Hepatocyte (in vitro differentiated cells): Measurements from ENCODE around the gene PGPEP1. TPM values are rescaled to one million over a fixed set of nuclear protein-coding genes. Genes with fewer than 3 reads are reported as not detected.

ENCODE experiments used
- DNase-seq: peaks from one replicate; pipeline ENCODE4 v3.0.0-alpha.2; 2016; ENCODE audit warnings: low spot score
- H2AFZ ChIP-seq: fragments of 200-600 bp; sonication (generic); 2 replicates; pipeline ENCODE4 v1.6.0; 2016; ENCODE audit warnings: antibody characterized with exemption, mild to moderate bottlenecking
- H3K27ac ChIP-seq: fragments of 200-600 bp; sonication (generic); 2 replicates; pipeline ENCODE4 v1.5.1; 2016; ENCODE audit warnings: mild to moderate bottlenecking
- H3K27me3 ChIP-seq: fragments of 200-600 bp; sonication (generic); 2 replicates; pipeline ENCODE4 v1.6.1; 2016
- H3K36me3 ChIP-seq: fragments of 200-600 bp; sonication (generic); replicated peaks from 2 replicates; pipeline ENCODE4 v1.5.1; 2016; ENCODE audit warnings: low read depth; ENCODE audit not compliant: insufficient read depth
- H3K4me1 ChIP-seq: fragments of 200-600 bp; sonication (generic); 2 replicates; pipeline ENCODE4 v1.5.1; 2016; ENCODE audit warnings: mild to moderate bottlenecking, moderate library complexity; ENCODE audit not compliant: insufficient read depth
- H3K4me2 ChIP-seq: fragments of 200-600 bp; sonication (generic); 2 replicates; pipeline ENCODE4 v1.6.0; 2016
- H3K4me3 ChIP-seq: fragments of 200-600 bp; sonication (generic); 2 replicates; pipeline ENCODE4 v1.5.1; 2016; ENCODE audit warnings: mild to moderate bottlenecking
- H3K79me2 ChIP-seq: fragments of 200-600 bp; sonication (generic); 2 replicates; pipeline ENCODE4 v1.6.0; 2017; ENCODE audit warnings: mild to moderate bottlenecking
- H3K9me2 ChIP-seq: fragments of 200-600 bp; sonication (generic); replicated peaks from 2 replicates; pipeline ENCODE4 v1.6.0; 2017; ENCODE audit warnings: mild to moderate bottlenecking; ENCODE audit not compliant: insufficient read depth
- H3K9me3 ChIP-seq: fragments of 200-600 bp; sonication (generic); 2 replicates; pipeline ENCODE4 v1.5.1; 2016; ENCODE audit warnings: low read depth, mild to moderate bottlenecking
- H4K20me1 ChIP-seq: fragments of 200-600 bp; sonication (generic); 2 replicates; pipeline ENCODE4 v1.6.0; 2016; ENCODE audit warnings: mild to moderate bottlenecking; ENCODE audit not compliant: insufficient read depth, poor library complexity, severe bottlenecking
- EZH2 ChIP-seq: fragments of 200-600 bp; sonication (generic); IDR thresholded peaks from 2 replicates; pipeline ENCODE4 v1.6.1; 2016; ENCODE audit warnings: antibody characterized with exemption, mild to moderate bottlenecking, borderline replicate concordance
- EZH2phosphoT487 ChIP-seq: fragments of 200-600 bp; sonication (generic); IDR thresholded peaks from one replicate; pipeline ENCODE4 v1.6.1; 2018; ENCODE audit warnings: antibody characterized with exemption, mild to moderate bottlenecking, low read depth, moderate library complexity; ENCODE audit not compliant: unreplicated experiment, severe bottlenecking
- WGBS: methylation state at CpG from one replicate; pipeline ENCODE4 v1.1.6; 2016; ENCODE audit warnings: low lambda C conversion rate; ENCODE audit errors: missing lambda C conversion rate; 5-methylcytosine and 5-hydroxymethylcytosine counted together
- polyA plus RNA-seq: library from polyadenylated mRNA; unstranded; fragments of >200 nt; fragmentation: Nextera tagmentation; extraction: Ambion mirVana; gene quantifications from 2 replicates; pipeline ENCODE4 v1.2.1, GENCODE V29; 2016
- total RNA-seq: library from RNA; depleted of rRNA; stranded (reverse); fragments of >200 nt; gene quantifications from 2 replicates; pipeline ENCODE4 v1.2.3, GENCODE V29; 2014
- TF ChIP-seq, protein P1 (sequence below): fragments of 200-600 bp; sonication (generic); IDR thresholded peaks from 2 replicates; pipeline ENCODE4 v1.5.1; 2016; ENCODE audit warnings: antibody characterized with exemption, mild to moderate bottlenecking; ENCODE audit not compliant: poor library complexity

The PGPEP1 gene
- total and polyA plus RNA-seq, 2 experiments from 2014 or later: 26.8 to 36.1 TPM

DNA sequence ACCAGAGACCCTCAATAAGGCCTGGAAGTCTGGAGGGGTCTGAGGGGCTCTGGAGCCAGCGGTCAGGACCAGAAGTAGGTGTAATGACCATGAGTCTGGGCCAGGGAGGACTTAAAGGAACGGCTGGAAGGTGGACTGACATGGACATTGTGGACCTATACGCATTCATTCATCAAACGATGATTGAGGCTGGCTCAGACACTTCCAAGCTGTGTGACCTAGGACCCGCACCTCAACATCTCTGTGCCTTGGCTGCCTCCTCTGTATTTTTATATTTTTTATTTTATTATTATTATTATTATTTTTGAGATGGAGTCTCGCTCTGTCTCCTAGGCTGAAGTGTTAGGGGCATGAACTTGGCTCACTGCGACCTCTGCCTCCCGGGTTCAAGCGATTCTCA is 66.4 kb downstream of the PGPEP1 start:
- no peaks in the 10 kb centered on the region for H3K36me3 ChIP-seq
- no peak overlapping the region for H3K4me3 ChIP-seq
- TF ChIP-seq EZH2 (no peak), EZH2phosphoT487 (no peak)
- TF ChIP-seq, protein P1, sequence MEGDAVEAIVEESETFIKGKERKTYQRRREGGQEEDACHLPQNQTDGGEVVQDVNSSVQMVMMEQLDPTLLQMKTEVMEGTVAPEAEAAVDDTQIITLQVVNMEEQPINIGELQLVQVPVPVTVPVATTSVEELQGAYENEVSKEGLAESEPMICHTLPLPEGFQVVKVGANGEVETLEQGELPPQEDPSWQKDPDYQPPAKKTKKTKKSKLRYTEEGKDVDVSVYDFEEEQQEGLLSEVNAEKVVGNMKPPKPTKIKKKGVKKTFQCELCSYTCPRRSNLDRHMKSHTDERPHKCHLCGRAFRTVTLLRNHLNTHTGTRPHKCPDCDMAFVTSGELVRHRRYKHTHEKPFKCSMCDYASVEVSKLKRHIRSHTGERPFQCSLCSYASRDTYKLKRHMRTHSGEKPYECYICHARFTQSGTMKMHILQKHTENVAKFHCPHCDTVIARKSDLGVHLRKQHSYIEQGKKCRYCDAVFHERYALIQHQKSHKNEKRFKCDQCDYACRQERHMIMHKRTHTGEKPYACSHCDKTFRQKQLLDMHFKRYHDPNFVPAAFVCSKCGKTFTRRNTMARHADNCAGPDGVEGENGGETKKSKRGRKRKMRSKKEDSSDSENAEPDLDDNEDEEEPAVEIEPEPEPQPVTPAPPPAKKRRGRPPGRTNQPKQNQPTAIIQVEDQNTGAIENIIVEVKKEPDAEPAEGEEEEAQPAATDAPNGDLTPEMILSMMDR: no peak
- H3K4me2 ChIP-seq: no peak overlapping the region
- H3K27ac ChIP-seq: no peak overlapping the region
- no peaks in the 10 kb centered on the region for H4K20me1 ChIP-seq
- H3K79me2 ChIP-seq: peaks cover 3% of the 10 kb centered on the region
- peaks cover 17% of the 10 kb centered on the region for H3K4me1 ChIP-seq
- H2AFZ ChIP-seq: no peak overlapping the region
- 96% methylated on average over 9 of the region's 9 CpGs for WGBS
- H3K9me3 ChIP-seq: no peaks in the 10 kb centered on the region
- no peaks in the 10 kb centered on the region for H3K27me3 ChIP-seq
- no peak for DNase-seq
- H3K9me2 ChIP-seq: no peaks in the 10 kb centered on the region

DNA sequence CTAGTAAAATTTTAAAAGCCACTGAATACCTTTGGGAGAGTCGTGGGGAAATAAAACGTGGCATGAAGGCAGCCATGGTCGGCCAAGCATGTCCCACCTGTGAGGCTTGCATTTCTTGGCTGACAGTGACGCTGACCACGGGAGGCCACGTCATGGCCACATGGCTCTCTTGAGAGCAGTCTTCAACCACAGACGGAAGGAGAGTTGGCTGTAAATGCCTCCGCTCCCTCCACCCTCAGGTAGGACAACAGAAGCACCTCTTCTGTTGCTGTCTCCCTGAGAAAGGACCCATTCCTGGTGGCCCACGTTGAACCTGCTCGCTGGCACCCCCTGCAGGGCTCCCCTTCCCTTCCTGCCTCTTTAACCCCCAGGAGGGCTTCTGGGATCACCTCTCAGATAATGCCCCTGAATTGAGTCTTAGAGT is 67.7 kb downstream of the PGPEP1 start:
- Histone ChIP-seq H3K4me2 (no peak overlapping the region), H3K36me3 (no peaks in the 10 kb centered on the region), H3K4me3 (no peak overlapping the region), H3K27me3 (no peaks in the 10 kb centered on the region), H3K4me1 (peaks cover 6% of the 10 kb centered on the region), H3K79me2 (peaks cover 3% of the 10 kb centered on the region), H3K9me2 (no peaks in the 10 kb centered on the region), H3K27ac (no peak overlapping the region), H4K20me1 (no peaks in the 10 kb centered on the region), H3K9me3 (no peaks in the 10 kb centered on the region), H2AFZ (no peak overlapping the region)
- TF ChIP-seq EZH2: no peak
- TF ChIP-seq, protein P1: peak; percentile 36
- WGBS: 51% methylated on average over 9 of the region's 10 CpGs
- no peak for DNase-seq

DNA sequence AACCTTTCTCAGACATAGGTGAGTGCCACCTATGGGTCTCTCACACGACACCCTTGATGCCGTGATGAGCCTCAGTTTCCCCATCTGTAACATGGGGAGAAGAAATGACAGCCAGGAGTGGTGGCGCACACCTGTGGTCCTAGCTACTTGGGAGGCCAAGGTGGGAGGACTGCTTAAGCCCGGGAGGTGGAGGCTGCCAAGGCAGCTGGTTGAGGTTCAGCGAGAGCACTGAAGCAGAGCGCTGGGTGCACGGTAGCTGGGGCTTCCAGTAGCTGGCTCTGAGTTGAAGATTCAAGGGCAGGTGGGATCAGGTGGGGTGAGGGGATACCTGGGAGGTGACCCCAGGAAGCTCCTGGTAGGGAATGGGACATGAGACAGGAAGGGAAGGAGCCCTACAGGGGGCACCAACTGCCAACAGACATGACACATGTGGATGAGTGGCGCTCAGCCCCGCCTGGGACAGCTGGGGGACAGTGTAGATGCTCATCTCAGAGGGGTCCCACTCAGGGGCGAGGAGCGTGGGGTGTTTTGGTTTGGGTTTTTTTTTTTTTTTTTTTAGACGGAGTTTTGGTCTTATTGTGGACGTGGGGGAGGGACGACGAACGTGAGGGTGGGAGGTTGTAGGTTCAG is 72.3 kb downstream of the PGPEP1 start:
- Histone ChIP-seq H3K4me3 (no peak overlapping the region), H4K20me1 (no peaks in the 10 kb centered on the region), H3K36me3 (no peaks in the 10 kb centered on the region), H3K27ac (no peak overlapping the region), H2AFZ (no peak overlapping the region), H3K9me3 (no peaks in the 10 kb centered on the region), H3K27me3 (no peaks in the 10 kb centered on the region), H3K4me2 (no peak overlapping the region), H3K79me2 (no peaks in the 10 kb centered on the region), H3K9me2 (no peaks in the 10 kb centered on the region), H3K4me1 (peaks cover 31% of the 10 kb centered on the region)
- TF ChIP-seq, protein P1: no peak
- no peak for TF ChIP-seq EZH2phosphoT487
- TF ChIP-seq EZH2: no peak
- 95% methylated on average over 15 of the region's 16 CpGs for WGBS
- no peak for DNase-seq
